WTC11 (cell line): ENCODE data around the gene CIC. TPM values are rescaled to one million over a fixed set of nuclear protein-coding genes. Genes with fewer than 3 reads are reported as not detected.

Experiments
- ATAC-seq: fragments of 200-7000 bp; cut with Tn5 transposase; 2 replicates; pipeline ENCODE4 v1.10.0; 2021; ENCODE audit warnings: mild to moderate bottlenecking, moderate library complexity
- CTCF ChIA-PET: fragments of 300-600 bp; sonication (Branson Sonifier 250); formaldehyde crosslinking; loops from one replicate; lab custom pipeline; 2021; ENCODE audit warnings: antibody characterized with exemption; lab: Charles Lee
- POLR2A ChIA-PET: fragments of 350-600 bp; sonication (Branson Sonifier 250); formaldehyde crosslinking; loops from one replicate; lab custom pipeline; 2021; ENCODE audit warnings: antibody characterized with exemption; lab: Charles Lee
- DNase-seq: peaks from one replicate; pipeline ENCODE4 v3.0.0; 2021; ENCODE audit warnings: low spot score
- H3K27ac Mint-ChIP-seq: 2 replicates; pipeline ENCODE4 v1.8.0; 2021; ENCODE audit warnings: mixed read lengths
- H3K27me3 Mint-ChIP-seq: 2 replicates; pipeline ENCODE4 v1.8.0; 2021; ENCODE audit warnings: low read depth, mild to moderate bottlenecking, moderate library complexity, mixed read lengths
- H3K36me3 Mint-ChIP-seq: 2 replicates; pipeline ENCODE4 v1.8.0; 2021; ENCODE audit warnings: mixed read lengths
- H3K4me1 Mint-ChIP-seq: 2 replicates; pipeline ENCODE4 v1.8.0; 2022; ENCODE audit warnings: mixed read lengths
- H3K4me3 Mint-ChIP-seq: 2 replicates; pipeline ENCODE4 v1.8.0; 2021; ENCODE audit warnings: mild to moderate bottlenecking, moderate library complexity, mixed read lengths
- H3K9me3 Mint-ChIP-seq: 2 replicates; pipeline ENCODE4 v1.8.0; 2021; ENCODE audit warnings: mixed read lengths
- E2F1 ChIP-seq: sonication (generic); formaldehyde crosslinking; IDR thresholded peaks from 2 replicates; pipeline ENCODE4 v1.8.0; 2022; ENCODE audit warnings: mild to moderate bottlenecking, missing genetic modification reagents
- FOXP1 ChIP-seq: sonication (generic); formaldehyde crosslinking; IDR thresholded peaks from 2 replicates; pipeline ENCODE4 v1.8.0; 2022; ENCODE audit warnings: missing genetic modification reagents, mild to moderate bottlenecking, moderate library complexity, borderline replicate concordance
- IRF2 ChIP-seq: sonication (generic); formaldehyde crosslinking; IDR thresholded peaks from 2 replicates; pipeline ENCODE4 v1.8.0; 2022; ENCODE audit warnings: low read depth, missing genetic modification reagents, borderline replicate concordance
- MLX ChIP-seq: sonication (generic); formaldehyde crosslinking; IDR thresholded peaks from 2 replicates; pipeline ENCODE4 v1.8.1; 2023; ENCODE audit warnings: mild to moderate bottlenecking, missing genetic modification reagents, moderate library complexity
- TCF7 ChIP-seq: sonication (generic); formaldehyde crosslinking; IDR thresholded peaks from 2 replicates; pipeline ENCODE4 v1.8.0; 2022; ENCODE audit warnings: mild to moderate bottlenecking, low read depth, missing genetic modification reagents, moderate library complexity
- ZBTB43 ChIP-seq: sonication (generic); formaldehyde crosslinking; IDR thresholded peaks from 2 replicates; pipeline ENCODE4 v1.8.1; 2023; ENCODE audit warnings: mild to moderate bottlenecking, missing genetic modification reagents
- ZNF232 ChIP-seq: sonication (generic); formaldehyde crosslinking; IDR thresholded peaks from 2 replicates; pipeline ENCODE4 v1.8.0; 2022; ENCODE audit warnings: mild to moderate bottlenecking, missing genetic modification reagents
- ZNF416 ChIP-seq: fragments of 250-450 bp; sonication (Bioruptor Pico); IDR thresholded peaks from 2 replicates; pipeline ENCODE4 v1.9.0; 2021; ENCODE audit warnings: mild to moderate bottlenecking, inconsistent platforms
- total RNA-seq: library from RNA; stranded (reverse); gene quantifications from 3 replicates; pipeline ENCODE4 v1.2.3, GENCODE V29; 2021
- TF ChIP-seq, protein P1 (sequence below): sonication (generic); formaldehyde crosslinking; IDR thresholded peaks from 2 replicates; pipeline ENCODE4 v1.8.1; 2023; ENCODE audit warnings: mild to moderate bottlenecking, missing genetic modification reagents, borderline replicate concordance
- TF ChIP-seq, protein P2 (sequence below): sonication (generic); formaldehyde crosslinking; IDR thresholded peaks from 2 replicates; pipeline ENCODE4 v1.8.0; 2022; ENCODE audit warnings: mild to moderate bottlenecking, missing genetic modification reagents
- TF ChIP-seq, protein P3 (sequence below): sonication (generic); formaldehyde crosslinking; IDR thresholded peaks from 2 replicates; pipeline ENCODE4 v1.8.0; 2022; ENCODE audit warnings: missing genetic modification reagents
- TF ChIP-seq, protein P4 (sequence below): sonication (generic); formaldehyde crosslinking; IDR thresholded peaks from 2 replicates; pipeline ENCODE4 v1.8.1; 2023; ENCODE audit warnings: mild to moderate bottlenecking, moderate library complexity, missing genetic modification reagents

Gene CIC
- total RNA-seq, 1 experiment from 2014 or later: 55.8 TPM

DNA sequence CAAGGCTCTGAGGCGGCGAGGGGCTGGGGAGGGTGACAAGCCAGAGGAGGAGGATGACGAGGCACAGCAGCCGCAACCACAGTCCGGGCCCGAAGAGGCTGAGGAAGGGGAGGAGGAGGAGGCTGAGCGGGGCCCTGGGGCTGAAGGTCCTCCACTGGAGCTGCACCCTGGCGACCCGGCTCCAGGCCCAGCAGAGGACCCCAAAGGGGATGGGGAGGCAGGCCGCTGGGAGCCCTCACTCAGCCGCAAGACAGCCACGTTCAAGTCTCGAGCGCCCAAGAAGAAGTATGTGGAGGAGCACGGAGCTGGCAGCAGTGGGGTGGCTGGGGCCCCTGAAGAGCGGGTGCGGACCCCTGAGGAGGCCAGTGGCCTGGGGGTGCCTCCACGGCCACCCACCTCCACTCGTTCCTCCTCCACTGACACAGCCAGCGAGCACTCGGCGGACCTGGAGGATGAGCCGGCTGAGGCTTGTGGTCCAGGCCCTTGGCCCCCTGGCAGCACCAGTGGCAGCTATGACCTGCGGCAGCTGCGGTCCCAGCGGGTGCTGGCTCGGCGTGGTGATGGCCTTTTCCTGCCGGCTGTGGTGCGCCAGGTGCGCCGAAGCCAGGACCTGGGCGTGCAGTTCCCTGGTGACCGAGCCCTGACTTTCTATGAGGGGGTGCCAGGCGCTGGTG lies 2.9 kb downstream of the CIC start:
- Mint-ChIP-seq H3K27me3 (peaks cover 5% of the 10 kb centered on the region), H3K9me3 (no peaks in the 10 kb centered on the region), H3K4me1 (peaks cover 22% of the 10 kb centered on the region), H3K27ac (no peak overlapping the region), H3K36me3 (0 out of 2 replicates have a peak, but pooled peaks cover 2% of the 10 kb centered on the region), H3K4me3 (no peak overlapping the region)
- POLR2A ChIA-PET: no interaction called here
- TF ChIP-seq, protein P1, sequence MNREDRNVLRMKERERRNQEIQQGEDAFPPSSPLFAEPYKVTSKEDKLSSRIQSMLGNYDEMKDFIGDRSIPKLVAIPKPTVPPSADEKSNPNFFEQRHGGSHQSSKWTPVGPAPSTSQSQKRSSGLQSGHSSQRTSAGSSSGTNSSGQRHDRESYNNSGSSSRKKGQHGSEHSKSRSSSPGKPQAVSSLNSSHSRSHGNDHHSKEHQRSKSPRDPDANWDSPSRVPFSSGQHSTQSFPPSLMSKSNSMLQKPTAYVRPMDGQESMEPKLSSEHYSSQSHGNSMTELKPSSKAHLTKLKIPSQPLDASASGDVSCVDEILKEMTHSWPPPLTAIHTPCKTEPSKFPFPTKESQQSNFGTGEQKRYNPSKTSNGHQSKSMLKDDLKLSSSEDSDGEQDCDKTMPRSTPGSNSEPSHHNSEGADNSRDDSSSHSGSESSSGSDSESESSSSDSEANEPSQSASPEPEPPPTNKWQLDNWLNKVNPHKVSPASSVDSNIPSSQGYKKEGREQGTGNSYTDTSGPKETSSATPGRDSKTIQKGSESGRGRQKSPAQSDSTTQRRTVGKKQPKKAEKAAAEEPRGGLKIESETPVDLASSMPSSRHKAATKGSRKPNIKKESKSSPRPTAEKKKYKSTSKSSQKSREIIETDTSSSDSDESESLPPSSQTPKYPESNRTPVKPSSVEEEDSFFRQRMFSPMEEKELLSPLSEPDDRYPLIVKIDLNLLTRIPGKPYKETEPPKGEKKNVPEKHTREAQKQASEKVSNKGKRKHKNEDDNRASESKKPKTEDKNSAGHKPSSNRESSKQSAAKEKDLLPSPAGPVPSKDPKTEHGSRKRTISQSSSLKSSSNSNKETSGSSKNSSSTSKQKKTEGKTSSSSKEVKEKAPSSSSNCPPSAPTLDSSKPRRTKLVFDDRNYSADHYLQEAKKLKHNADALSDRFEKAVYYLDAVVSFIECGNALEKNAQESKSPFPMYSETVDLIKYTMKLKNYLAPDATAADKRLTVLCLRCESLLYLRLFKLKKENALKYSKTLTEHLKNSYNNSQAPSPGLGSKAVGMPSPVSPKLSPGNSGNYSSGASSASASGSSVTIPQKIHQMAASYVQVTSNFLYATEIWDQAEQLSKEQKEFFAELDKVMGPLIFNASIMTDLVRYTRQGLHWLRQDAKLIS (CRISPR knock-in tag): no peak
- TF ChIP-seq TCF7 (CRISPR knock-in tag) (no peak), E2F1 (CRISPR knock-in tag) (no peak), ZBTB43 (CRISPR knock-in tag) (no peak), MLX (CRISPR knock-in tag) (no peak), ZNF416 (CRISPR knock-in tag) (no peak), IRF2 (CRISPR knock-in tag) (no peak), FOXP1 (CRISPR knock-in tag) (no peak), ZNF232 (no peak)
- TF ChIP-seq, protein P2, sequence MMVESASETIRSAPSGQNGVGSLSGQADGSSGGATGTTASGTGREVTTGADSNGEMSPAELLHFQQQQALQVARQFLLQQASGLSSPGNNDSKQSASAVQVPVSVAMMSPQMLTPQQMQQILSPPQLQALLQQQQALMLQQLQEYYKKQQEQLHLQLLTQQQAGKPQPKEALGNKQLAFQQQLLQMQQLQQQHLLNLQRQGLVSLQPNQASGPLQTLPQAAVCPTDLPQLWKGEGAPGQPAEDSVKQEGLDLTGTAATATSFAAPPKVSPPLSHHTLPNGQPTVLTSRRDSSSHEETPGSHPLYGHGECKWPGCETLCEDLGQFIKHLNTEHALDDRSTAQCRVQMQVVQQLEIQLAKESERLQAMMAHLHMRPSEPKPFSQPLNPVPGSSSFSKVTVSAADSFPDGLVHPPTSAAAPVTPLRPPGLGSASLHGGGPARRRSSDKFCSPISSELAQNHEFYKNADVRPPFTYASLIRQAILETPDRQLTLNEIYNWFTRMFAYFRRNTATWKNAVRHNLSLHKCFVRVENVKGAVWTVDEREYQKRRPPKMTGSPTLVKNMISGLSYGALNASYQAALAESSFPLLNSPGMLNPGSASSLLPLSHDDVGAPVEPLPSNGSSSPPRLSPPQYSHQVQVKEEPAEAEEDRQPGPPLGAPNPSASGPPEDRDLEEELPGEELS (CRISPR knock-in tag): no peak
- TF ChIP-seq, protein P3, sequence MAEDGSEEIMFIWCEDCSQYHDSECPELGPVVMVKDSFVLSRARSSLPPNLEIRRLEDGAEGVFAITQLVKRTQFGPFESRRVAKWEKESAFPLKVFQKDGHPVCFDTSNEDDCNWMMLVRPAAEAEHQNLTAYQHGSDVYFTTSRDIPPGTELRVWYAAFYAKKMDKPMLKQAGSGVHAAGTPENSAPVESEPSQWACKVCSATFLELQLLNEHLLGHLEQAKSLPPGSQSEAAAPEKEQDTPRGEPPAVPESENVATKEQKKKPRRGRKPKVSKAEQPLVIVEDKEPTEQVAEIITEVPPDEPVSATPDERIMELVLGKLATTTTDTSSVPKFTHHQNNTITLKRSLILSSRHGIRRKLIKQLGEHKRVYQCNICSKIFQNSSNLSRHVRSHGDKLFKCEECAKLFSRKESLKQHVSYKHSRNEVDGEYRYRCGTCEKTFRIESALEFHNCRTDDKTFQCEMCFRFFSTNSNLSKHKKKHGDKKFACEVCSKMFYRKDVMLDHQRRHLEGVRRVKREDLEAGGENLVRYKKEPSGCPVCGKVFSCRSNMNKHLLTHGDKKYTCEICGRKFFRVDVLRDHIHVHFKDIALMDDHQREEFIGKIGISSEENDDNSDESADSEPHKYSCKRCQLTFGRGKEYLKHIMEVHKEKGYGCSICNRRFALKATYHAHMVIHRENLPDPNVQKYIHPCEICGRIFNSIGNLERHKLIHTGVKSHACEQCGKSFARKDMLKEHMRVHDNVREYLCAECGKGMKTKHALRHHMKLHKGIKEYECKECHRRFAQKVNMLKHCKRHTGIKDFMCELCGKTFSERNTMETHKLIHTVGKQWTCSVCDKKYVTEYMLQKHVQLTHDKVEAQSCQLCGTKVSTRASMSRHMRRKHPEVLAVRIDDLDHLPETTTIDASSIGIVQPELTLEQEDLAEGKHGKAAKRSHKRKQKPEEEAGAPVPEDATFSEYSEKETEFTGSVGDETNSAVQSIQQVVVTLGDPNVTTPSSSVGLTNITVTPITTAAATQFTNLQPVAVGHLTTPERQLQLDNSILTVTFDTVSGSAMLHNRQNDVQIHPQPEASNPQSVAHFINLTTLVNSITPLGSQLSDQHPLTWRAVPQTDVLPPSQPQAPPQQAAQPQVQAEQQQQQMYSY (CRISPR knock-in tag): no peak
- TF ChIP-seq, protein P4, sequence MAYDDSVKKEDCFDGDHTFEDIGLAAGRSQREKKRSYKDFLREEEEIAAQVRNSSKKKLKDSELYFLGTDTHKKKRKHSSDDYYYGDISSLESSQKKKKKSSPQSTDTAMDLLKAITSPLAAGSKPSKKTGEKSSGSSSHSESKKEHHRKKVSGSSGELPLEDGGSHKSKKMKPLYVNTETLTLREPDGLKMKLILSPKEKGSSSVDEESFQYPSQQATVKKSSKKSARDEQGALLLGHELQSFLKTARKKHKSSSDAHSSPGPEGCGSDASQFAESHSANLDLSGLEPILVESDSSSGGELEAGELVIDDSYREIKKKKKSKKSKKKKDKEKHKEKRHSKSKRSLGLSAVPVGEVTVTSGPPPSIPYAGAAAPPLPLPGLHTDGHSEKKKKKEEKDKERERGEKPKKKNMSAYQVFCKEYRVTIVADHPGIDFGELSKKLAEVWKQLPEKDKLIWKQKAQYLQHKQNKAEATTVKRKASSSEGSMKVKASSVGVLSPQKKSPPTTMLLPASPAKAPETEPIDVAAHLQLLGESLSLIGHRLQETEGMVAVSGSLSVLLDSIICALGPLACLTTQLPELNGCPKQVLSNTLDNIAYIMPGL (CRISPR knock-in tag): no peak
- CTCF ChIA-PET: interaction anchor here (3.2 kb wide), 1 partner anchor 8 kb away, joined by 21 read pairs; no protein-coding TSS in a partner anchor
- ATAC-seq (no peak), DNase-seq (no peak)
